Adrenal gland (tissue), 5 donors: ENCODE measurements around the gene TRIM62.

Source experiments
- CTCF ChIP-seq, 6 experiments: fragments of 450-650 bp in 4 of 6; fragments of 200-600 bp in 2 of 6; sonication (generic) in 1 of 6; IDR thresholded peaks; 1 replicate in 5 of 6; 2 replicates in 1 of 6; pipeline versions ENCODE4 v1.5.1 to v1.8.0; 2016 to 2021; ENCODE audit warnings: antibody characterized with exemption in 6 of 6, mild to moderate bottlenecking in 2 of 6, moderate library complexity in 1 of 6
- POLR2A ChIP-seq, 2 donors: fragments of 450-650 bp; IDR thresholded peaks; one replicate each; pipeline ENCODE4 v1.6.1; 2017; ENCODE audit warnings: antibody characterized with exemption in 2 of 2, mild to moderate bottlenecking in 2 of 2, moderate library complexity in 1 of 2
- donor health status: DM: no; HTN: no; CAD: no.

GRCh38 chr1:33176887-33177286 is 5.0 kb downstream of the TRIM62 start:
- TF ChIP-seq POLR2A (IDR thresholded peaks at IDR 0.05) = no peak
- no peak for TF ChIP-seq CTCF (IDR thresholded peaks at IDR 0.05)
